HepG2 (cell line): ENCODE data around the gene FAM241B. TPM values are rescaled to one million over a fixed set of nuclear protein-coding genes. Genes with fewer than 3 reads are reported as not detected.

Experiments used
- E2F2 ChIP-seq: sonication (generic); formaldehyde crosslinking; IDR thresholded peaks from 2 replicates; pipeline ENCODE4 v1.4.0; 2020; ENCODE audit warnings: missing genetic modification reagents, borderline replicate concordance
- EEA1 ChIP-seq: sonication (generic); formaldehyde crosslinking; IDR thresholded peaks from 2 replicates; pipeline ENCODE4 v1.5.1; 2020; ENCODE audit warnings: mild to moderate bottlenecking, missing genetic modification reagents, borderline replicate concordance
- GMEB1 ChIP-seq: sonication (generic); formaldehyde crosslinking; IDR thresholded peaks from 2 replicates; pipeline ENCODE4 v1.5.1; 2020; ENCODE audit warnings: missing genetic modification reagents, mild to moderate bottlenecking, borderline replicate concordance
- HOXA9 ChIP-seq: sonication (generic); formaldehyde crosslinking; IDR thresholded peaks from 2 replicates; pipeline ENCODE4 v1.8.1; 2022; ENCODE audit warnings: missing genetic modification reagents, mild to moderate bottlenecking, moderate library complexity, borderline replicate concordance
- KLF13 ChIP-seq: sonication (generic); formaldehyde crosslinking; IDR thresholded peaks from 2 replicates; pipeline ENCODE4 v1.4.0; 2020; ENCODE audit warnings: mild to moderate bottlenecking, missing genetic modification reagents
- TIGD3 ChIP-seq: sonication (generic); formaldehyde crosslinking; IDR thresholded peaks from 2 replicates; pipeline ENCODE4 v1.5.1; 2020; ENCODE audit warnings: mild to moderate bottlenecking, missing genetic modification reagents, borderline replicate concordance
- ZFYVE20 ChIP-seq: sonication (generic); formaldehyde crosslinking; IDR thresholded peaks from 2 replicates; pipeline ENCODE4 v1.8.0; 2023; ENCODE audit warnings: low read depth, mild to moderate bottlenecking, moderate library complexity, missing genetic modification reagents, borderline replicate concordance
- ZZZ3 ChIP-seq: sonication (generic); formaldehyde crosslinking; IDR thresholded peaks from 2 replicates; pipeline ENCODE4 v1.4.0; 2020; ENCODE audit warnings: missing genetic modification reagents, mild to moderate bottlenecking, borderline replicate concordance
- polyA plus RNA-seq, 8 experiments: library from polyadenylated mRNA; depleted of rRNA in 3 of 8; stranded (reverse) in 7 of 8; unstranded in 1 of 8; fragments of >200 nt; fragmentation: Illumina TruSeq in 4 of 8; extraction: Trizol in 4 of 8; gene quantifications; 2 replicates each; pipeline versions ENCODE4 v1.2.1 to v1.2.3, GENCODE V29; 2011 to 2016; ENCODE audit warnings: low read depth in 4 of 8, missing spikeins in 1 of 8, mixed read lengths in 1 of 8; ENCODE audit not compliant: insufficient read depth in 1 of 8
- total RNA-seq, 5 experiments: library from RNA; depleted of rRNA; stranded (reverse); fragments of >200 nt; fragmentation: Illumina TruSeq; extraction: Trizol; gene quantifications; 2 replicates each; pipeline ENCODE4 v1.2.3, GENCODE V29; 2016; ENCODE audit warnings: low read depth in 1 of 5

The FAM241B gene
- total and polyA plus RNA-seq, 2 of the 13 experiments (the other 11 are each of a cell fraction or from before 2014, with no cell fraction given): 1.9 to 4.0 TPM

GRCh38 chr10:69662173-69662877, 32.3 kb downstream of the FAM241B start (continued):
- TF ChIP-seq TIGD3 (CRISPR knock-in tag): no peak
- no peak for TF ChIP-seq ZFYVE20 (CRISPR knock-in tag)
- no peak for TF ChIP-seq HOXA9 (CRISPR knock-in tag)
- TF ChIP-seq E2F2 (CRISPR knock-in tag): no peak
- TF ChIP-seq EEA1 (CRISPR knock-in tag): no peak
- TF ChIP-seq ZZZ3 (CRISPR knock-in tag): no peak
- no peak for TF ChIP-seq GMEB1 (CRISPR knock-in tag)
- TF ChIP-seq KLF13 (CRISPR knock-in tag): no peak
